H9 (cell line): ENCODE results near the gene C10orf120. TPM values are rescaled to one million over a fixed set of nuclear protein-coding genes. Genes with fewer than 3 reads are reported as not detected.

Experiments used
- DNase-seq: peaks from one replicate; pipeline ENCODE4 v3.0.0-alpha.2; 2017
- H2AFZ ChIP-seq: one replicate; pipeline ENCODE4 v1.6.1; 2013; ENCODE audit warnings: mild to moderate bottlenecking, low read length, control low read depth, moderate library complexity
- H2AK5ac ChIP-seq: 2 replicates; pipeline ENCODE4 v1.6.1; 2013; ENCODE audit warnings: low read length, control low read depth, mixed read lengths; ENCODE audit not compliant: insufficient read length
- H2BK120ac ChIP-seq: one replicate; pipeline ENCODE4 v1.6.1; 2013; ENCODE audit warnings: low read depth, mild to moderate bottlenecking, low read length, control low read depth, inconsistent platforms; ENCODE audit not compliant: poor library complexity, severe bottlenecking
- H2BK12ac ChIP-seq: 2 replicates; pipeline ENCODE4 v1.6.1; 2013; ENCODE audit warnings: low read length, control low read depth, mixed read lengths, low read depth; ENCODE audit not compliant: insufficient read length
- H2BK15ac ChIP-seq: 2 replicates; pipeline ENCODE4 v1.6.1; 2013; ENCODE audit warnings: low read depth, low read length, control low read depth
- H2BK20ac ChIP-seq: one replicate; pipeline ENCODE4 v1.6.1; 2013; ENCODE audit warnings: low read depth, mild to moderate bottlenecking, low read length, control low read depth, inconsistent platforms; ENCODE audit not compliant: poor library complexity, severe bottlenecking
- H2BK5ac ChIP-seq: 2 replicates; pipeline ENCODE4 v1.6.1; 2013; ENCODE audit warnings: low read length, control low read depth, mixed read lengths; ENCODE audit not compliant: insufficient read length
- H3K14ac ChIP-seq: 2 replicates; pipeline ENCODE4 v1.6.1; 2013; ENCODE audit warnings: low read length, control low read depth; ENCODE audit not compliant: insufficient read depth
- H3K18ac ChIP-seq: 2 replicates; pipeline ENCODE4 v1.6.1; 2013; ENCODE audit warnings: low read depth, mild to moderate bottlenecking, mixed read lengths, low read length, control low read depth; ENCODE audit not compliant: insufficient read length
- H3K23ac ChIP-seq: 2 replicates; pipeline ENCODE4 v1.6.1; 2013; ENCODE audit warnings: low read length, control low read depth, mixed read lengths, low read depth; ENCODE audit not compliant: insufficient read length
- H3K23me2 ChIP-seq: 2 replicates; pipeline ENCODE4 v1.6.1; 2013; ENCODE audit warnings: low read depth, mild to moderate bottlenecking, mixed read lengths, low read length, control low read depth; ENCODE audit not compliant: insufficient read length, poor library complexity, severe bottlenecking
- H3K27ac ChIP-seq: 2 replicates; pipeline ENCODE4 v1.5.1; 2013; ENCODE audit warnings: low read length, control low read depth, mixed read lengths, low read depth; ENCODE audit not compliant: insufficient read length
- H3K27me3 ChIP-seq: 2 replicates; pipeline ENCODE4 v1.6.1; 2013; ENCODE audit warnings: low read length, control low read depth, inconsistent platforms; ENCODE audit not compliant: insufficient read depth
- H3K4ac ChIP-seq: 2 replicates; pipeline ENCODE4 v1.6.1; 2013; ENCODE audit warnings: low read depth, mild to moderate bottlenecking, control low read depth, inconsistent platforms, low read length, moderate library complexity
- H3K4me1 ChIP-seq: 2 replicates; pipeline ENCODE4 v1.6.1; 2013; ENCODE audit warnings: low read length, control low read depth, inconsistent platforms; ENCODE audit not compliant: insufficient read depth
- H3K4me2 ChIP-seq: 2 replicates; pipeline ENCODE4 v1.6.1; 2013; ENCODE audit warnings: low read length, control low read depth, mixed read lengths; ENCODE audit not compliant: insufficient read length, insufficient read depth
- H3K56ac ChIP-seq: 2 replicates; pipeline ENCODE4 v1.6.1; 2013; ENCODE audit warnings: low read depth, mild to moderate bottlenecking, mixed read lengths, low read length, control low read depth; ENCODE audit not compliant: insufficient read length
- H3K79me1 ChIP-seq: 2 replicates; pipeline ENCODE4 v1.6.1; 2013; ENCODE audit warnings: low read depth, mild to moderate bottlenecking, moderate library complexity, low read length, control low read depth, inconsistent platforms; ENCODE audit not compliant: insufficient read depth, poor library complexity, severe bottlenecking
- H3K79me2 ChIP-seq: 2 replicates; pipeline ENCODE4 v1.6.1; 2013; ENCODE audit warnings: low read length, control low read depth, inconsistent platforms; ENCODE audit not compliant: insufficient read depth
- H3K9ac ChIP-seq: 2 replicates; pipeline ENCODE4 v1.6.1; 2013; ENCODE audit warnings: low read length, control low read depth, mixed read lengths; ENCODE audit not compliant: insufficient read length; ENCODE audit errors: extremely low read depth
- H3K9me3 ChIP-seq: one replicate; pipeline ENCODE4 v1.6.1; 2013; ENCODE audit warnings: low read depth, low read length, inconsistent platforms; ENCODE audit not compliant: control insufficient read depth
- H3T11ph ChIP-seq: one replicate; pipeline ENCODE4 v1.6.1; 2013; ENCODE audit warnings: mild to moderate bottlenecking, low read length, control low read depth, inconsistent platforms
- H4K20me1 ChIP-seq: one replicate; pipeline ENCODE4 v1.6.1; 2013; ENCODE audit not compliant: control insufficient read depth, insufficient read length, insufficient read depth
- H4K5ac ChIP-seq: 2 replicates; pipeline ENCODE4 v1.6.1; 2013; ENCODE audit warnings: low read depth, mild to moderate bottlenecking, mixed read lengths, low read length, control low read depth; ENCODE audit not compliant: insufficient read length
- H4K8ac ChIP-seq: replicated peaks from 2 replicates; pipeline ENCODE4 v1.6.1; 2013; ENCODE audit warnings: low read length, control low read depth, mixed read lengths, low read depth; ENCODE audit not compliant: insufficient read length
- H4K91ac ChIP-seq: 2 replicates; pipeline ENCODE4 v1.6.1; 2013; ENCODE audit warnings: low read depth, mild to moderate bottlenecking, moderate library complexity, mixed read lengths, low read length, control low read depth; ENCODE audit not compliant: insufficient read length
- H3K27ac Mint-ChIP-seq, 3 experiments: 2 replicates in 2 of 3; 3 replicates in 1 of 3; pipeline ENCODE4 v1.8.0; 2020 to 2021; ENCODE audit warnings: mixed read lengths in 3 of 3, mild to moderate bottlenecking in 1 of 3, moderate library complexity in 1 of 3
- H3K27me3 Mint-ChIP-seq: 2 replicates; pipeline ENCODE4 v1.8.0; 2021; ENCODE audit warnings: low read depth, mild to moderate bottlenecking, moderate library complexity, mixed read lengths
- H3K36me3 Mint-ChIP-seq, 3 experiments: 2 replicates in 2 of 3; 3 replicates in 1 of 3; pipeline ENCODE4 v1.8.0; 2020 to 2021; ENCODE audit warnings: low read depth in 3 of 3, mixed read lengths in 3 of 3; ENCODE audit not compliant: insufficient read depth in 1 of 3
- H3K4me1 Mint-ChIP-seq, 2 experiments: 2 replicates each; pipeline ENCODE4 v1.8.0; 2020; ENCODE audit warnings: mixed read lengths in 2 of 2
- H3K4me3 Mint-ChIP-seq, 2 experiments: 2 replicates in 1 of 2; 3 replicates in 1 of 2; pipeline ENCODE4 v1.8.0; 2020 to 2021; ENCODE audit warnings: mild to moderate bottlenecking in 2 of 2, mixed read lengths in 2 of 2, moderate library complexity in 1 of 2
- H3K9me3 Mint-ChIP-seq, 2 experiments: 2 replicates in 1 of 2; 3 replicates in 1 of 2; pipeline ENCODE4 v1.8.0; 2020; ENCODE audit warnings: mild to moderate bottlenecking in 2 of 2, mixed read lengths in 2 of 2, moderate library complexity in 1 of 2
- CTCF ChIP-seq: fragments of 200-600 bp; sonication (generic); conservative IDR thresholded peaks from 3 replicates; pipeline ENCODE4 v1.8.0; 2021; ENCODE audit warnings: antibody characterized with exemption, mild to moderate bottlenecking
- WGBS: extraction: QIAGEN DNeasy Blood & Tissue Kit; methylation state at CpG from one replicate; pipeline ENCODE4 v1.1.7; 2013; ENCODE audit warnings: missing lambda C conversion rate, low lambda C conversion rate, mixed read lengths; ENCODE audit not compliant: insufficient read length; ENCODE audit errors: extremely low coverage; 5-methylcytosine and 5-hydroxymethylcytosine counted together
- total RNA-seq: library from RNA; stranded (reverse); gene quantifications from 2 replicates; pipeline ENCODE4 v1.2.1, GENCODE V29; 2021

The C10orf120 gene
- total RNA-seq, 1 experiment from 2014 or later = not detected

DNA sequence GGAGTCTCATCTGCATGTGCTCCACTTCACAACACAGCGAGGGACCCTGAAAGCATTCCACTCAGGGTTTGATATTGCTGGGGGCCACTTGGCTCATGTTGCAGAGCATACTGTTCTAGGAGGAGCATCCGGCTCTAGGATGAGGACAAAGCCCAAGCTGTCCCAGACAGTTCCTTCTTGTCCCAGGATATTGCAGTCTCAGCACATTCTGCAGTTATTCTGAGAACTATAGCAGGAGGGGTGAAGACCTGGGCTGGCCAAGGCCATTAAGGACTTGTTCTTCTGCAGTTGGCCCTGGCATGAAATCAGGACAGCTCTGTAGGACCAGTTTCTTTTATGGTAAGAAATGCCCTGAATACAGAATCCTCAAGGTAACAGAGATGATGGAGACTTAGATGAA is 48.9 kb upstream of the C10orf120 start:
- Histone ChIP-seq H3K18ac (no peak overlapping the region), H3K14ac (no peak overlapping the region), H3K4me2 (no peak overlapping the region), H2AFZ (no peak overlapping the region), H2BK20ac (no peak overlapping the region), H3K4me1 (no peaks in the 10 kb centered on the region), H3K27me3 (no peaks in the 10 kb centered on the region), H2BK12ac (no peak overlapping the region), H3K4ac (no peak overlapping the region), H4K20me1 (no peaks in the 10 kb centered on the region), H3K23ac (no peak overlapping the region), H3T11ph (no peak overlapping the region), H3K27ac (no peak overlapping the region), H3K9me3 (no peaks in the 10 kb centered on the region), H3K9ac (no peak overlapping the region), H3K23me2 (no peaks in the 10 kb centered on the region), H2AK5ac (no peak overlapping the region), H3K79me1 (no peaks in the 10 kb centered on the region), H4K5ac (no peak overlapping the region), H2BK120ac (no peak overlapping the region), H3K56ac (no peak overlapping the region), H2BK15ac (no peak overlapping the region), H3K79me2 (no peaks in the 10 kb centered on the region), H4K91ac (no peak overlapping the region), H2BK5ac (no peak overlapping the region), H4K8ac (no peak overlapping the region)
- Mint-ChIP-seq H3K36me3 (no peaks in the 10 kb centered on the region; a peak in 1 of 7 replicates), H3K4me3 (no peak overlapping the region), H3K27me3 (no peaks in the 10 kb centered on the region; the same call in 1 of the 2 replicates), H3K9me3 (no peaks in the 10 kb centered on the region; a peak in 1 of 5 replicates), H3K4me1 (peaks cover 2 to 4% of the 10 kb centered on the region in 2 experiments; a peak in 1 of 4 replicates), H3K27ac (no peak overlapping the region)
- no peak for DNase-seq
- WGBS = no CpG with 5 or more reads among the region's 2 CpGs
- no peak for TF ChIP-seq CTCF
